Upper lobe of right lung (tissue), 1 donor: ENCODE measurements around the gene CAMK2G. TPM values are rescaled to one million over a fixed set of nuclear protein-coding genes. Genes with fewer than 3 reads are reported as not detected.
"Not testable (repeated sequence)": the region's sequence is repeated elsewhere in the genome, so short reads cannot be mapped to it uniquely, and the experiment has no call there.

Experiments
- ATAC-seq: fragments of 200-7000 bp; cut with Tn5 transposase; one replicate; pipeline ENCODE4 v1.9.1; 2020; ENCODE audit warnings: mild to moderate bottlenecking, moderate library complexity
- DNase-seq: peaks from one replicate; pipeline ENCODE4 v3.0.0-alpha.2; 2020
- H3K27ac ChIP-seq: fragments of 200-600 bp; one replicate; pipeline ENCODE4 v1.8.0; 2022
- H3K27me3 ChIP-seq: fragments of 200-600 bp; one replicate; pipeline ENCODE4 v1.8.0; 2022; ENCODE audit warnings: mild to moderate bottlenecking
- H3K36me3 ChIP-seq: fragments of 200-600 bp; one replicate; pipeline ENCODE4 v1.8.0; 2022
- H3K4me1 ChIP-seq: fragments of 200-600 bp; one replicate; pipeline ENCODE4 v1.8.0; 2022
- H3K4me3 ChIP-seq: fragments of 200-600 bp; one replicate; pipeline ENCODE4 v1.8.0; 2022; ENCODE audit warnings: mild to moderate bottlenecking
- H3K9me3 ChIP-seq: fragments of 200-600 bp; one replicate; pipeline ENCODE4 v1.8.0; 2022
- CTCF ChIP-seq: fragments of 200-600 bp; IDR thresholded peaks from one replicate; pipeline ENCODE4 v1.8.0; 2022; ENCODE audit warnings: antibody characterized with exemption
- intact Hi-C: fragments of 100-400 bp; cut with DNase I; formaldehyde crosslinking; loops from one replicate; pipeline ENCODE4 v1.11.0; 2022
- total RNA-seq: library from RNA; stranded (reverse); fragmentation: NEBNext Ultra II Directional; extraction: Animal tissue kit (Norgen Biotek cat#: 25700); gene quantifications from one replicate; pipeline ENCODE4 v1.2.1, GENCODE V29; 2021
- donor health status: DM: no; HTN: yes; CAD: no; lungs with severe emphysema.

The CAMK2G gene
- total RNA-seq, 1 donor from 2014 or later, result 36.2 TPM

- H3K27ac ChIP-seq, result no peak overlapping the region
- H3K27me3 ChIP-seq, result no peaks in the 10 kb centered on the region
- intact Hi-C loops, result no loop called here
- no peak for ATAC-seq
- H3K9me3 ChIP-seq, result no peaks in the 10 kb centered on the region
- peaks cover 15% of the 10 kb centered on the region for H3K4me1 ChIP-seq
- no peak for TF ChIP-seq CTCF
- H3K36me3 ChIP-seq, result no peaks in the 10 kb centered on the region
- no peak overlapping the region for H3K4me3 ChIP-seq
- no peak for DNase-seq
Observed at GRCh38 chr10:73892310-73893030, 18.1 kb upstream of the CAMK2G start.

- DNase-seq (no peak), ATAC-seq (no peak)
- no peaks in the 10 kb centered on the region for H3K9me3 ChIP-seq
- no peaks in the 10 kb centered on the region for H3K27me3 ChIP-seq
- H3K4me1 ChIP-seq, result peaks cover 25% of the 10 kb centered on the region
- no peak overlapping the region for H3K4me3 ChIP-seq
- H3K36me3 ChIP-seq, result no peaks in the 10 kb centered on the region
- TF ChIP-seq CTCF, result no peak
- no peak overlapping the region for H3K27ac ChIP-seq
- intact Hi-C loops, result no loop called here
Observed at GRCh38 chr10:73891540-73891939, 17.2 kb upstream of the CAMK2G start.

GRCh38 chr10:73890830-73891229 is 16.5 kb upstream of the CAMK2G start:
- H3K9me3 ChIP-seq, ATAC-seq, intact Hi-C loops, H3K36me3 ChIP-seq, H3K4me3 ChIP-seq, H3K27ac ChIP-seq, DNase-seq, H3K27me3 ChIP-seq: not testable (repeated sequence)
- H3K4me1 ChIP-seq, result peaks cover 29% of the 10 kb centered on the region

- Histone ChIP-seq H3K36me3 (no peaks in the 10 kb centered on the region), H3K4me3 (no peak overlapping the region), H3K27me3 (no peaks in the 10 kb centered on the region), H3K9me3 (no peaks in the 10 kb centered on the region), H3K27ac (no peak overlapping the region), H3K4me1 (peaks cover 29% of the 10 kb centered on the region)
- intact Hi-C loops, result no loop called here
- no peak for ATAC-seq
- DNase-seq, result no peak
- TF ChIP-seq CTCF, result no peak
Observed at GRCh38 chr10:73890261-73890660, 15.9 kb upstream of the CAMK2G start.

DNA sequence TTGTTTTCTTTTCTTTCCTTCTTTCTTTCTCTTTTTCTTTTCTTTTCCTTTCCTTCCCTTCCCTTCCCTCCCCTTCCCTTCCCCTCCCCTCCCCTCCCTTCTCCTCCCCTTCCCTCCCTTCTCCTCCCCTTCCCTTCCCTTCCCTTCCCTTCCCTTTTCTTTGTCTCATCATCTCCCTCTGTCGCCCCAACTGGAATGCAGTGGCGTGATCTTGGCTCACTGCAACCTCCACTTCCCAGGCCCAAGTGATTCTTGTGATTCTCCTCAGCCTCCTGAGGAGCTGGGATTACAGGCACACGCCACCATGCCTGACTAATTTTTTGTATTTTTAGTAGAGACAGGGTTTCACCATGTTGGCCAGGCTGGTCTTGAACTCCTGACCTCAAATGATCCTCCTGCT is 15.1 kb upstream of the CAMK2G start:
- not testable (repeated sequence) for DNase-seq, H3K36me3 ChIP-seq, H3K9me3 ChIP-seq, H3K4me3 ChIP-seq, H3K27me3 ChIP-seq, ATAC-seq, H3K27ac ChIP-seq
- peaks cover 29% of the 10 kb centered on the region for H3K4me1 ChIP-seq
- intact Hi-C loops, result loop anchor here (10.0 kb wide), 1 partner anchor 205 kb away; no protein-coding TSS in a partner anchor

DNA sequence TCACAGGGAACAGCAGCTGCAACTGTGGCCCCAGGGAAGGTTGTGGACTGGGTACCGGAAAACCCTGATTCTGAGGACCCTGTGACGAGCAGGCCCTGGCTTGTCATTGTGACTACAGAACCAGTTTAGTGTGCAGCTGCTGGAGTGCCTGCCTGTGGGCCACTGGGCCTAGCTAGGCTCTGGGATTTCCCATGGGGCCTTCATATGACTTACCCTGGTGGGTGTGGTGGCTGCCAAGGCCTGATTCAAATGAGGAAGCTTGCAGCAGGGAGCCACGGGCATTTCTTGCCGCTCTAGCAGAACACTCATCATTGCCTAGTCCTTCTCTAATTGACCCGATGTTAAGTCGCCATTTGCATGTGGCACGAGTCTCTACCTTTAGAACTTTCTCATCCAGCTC is 14.7 kb upstream of the CAMK2G start:
- Histone ChIP-seq H3K4me1 (peaks cover 29% of the 10 kb centered on the region), H3K36me3 (no peaks in the 10 kb centered on the region), H3K27ac (peak overlapping the region; percentile 79), H3K4me3 (no peak overlapping the region), H3K9me3 (no peaks in the 10 kb centered on the region), H3K27me3 (no peaks in the 10 kb centered on the region)
- intact Hi-C loops, result loop anchor here (10.0 kb wide), 1 partner anchor 206 kb away; no protein-coding TSS in a partner anchor
- DNase-seq, result peak; percentile 71
- no peak for TF ChIP-seq CTCF
- ATAC-seq, result peak; percentile 80
